Measurements from ENCODE around the gene MPP3. TPM values are rescaled to one million over a fixed set of nuclear protein-coding genes. Genes with fewer than 3 reads are reported as not detected.

MPP3 gene
- total RNA-seq, 1 experiment from 2014 or later, result 6.9 TPM

GRCh38 chr17:43758497-43759174 lies 74.3 kb downstream of the MPP3 start, which contains the start of gene SOST:
Gene SOST (minus strand): TSS chr17:43758791. CDS start chr17:43758741, 50 bp downstream.
- Histone ChIP-seq H3K18ac (ENCODE audit: insufficient read length, low read depth, low read length) (no peak within 1 kb of the TSS), H2BK20ac (ENCODE audit: low read depth, low read length, poor library complexity, severe bottlenecking) (no peak within 1 kb of the TSS), H4K91ac (ENCODE audit: insufficient read length, low read depth, low read length) (no peak within 1 kb of the TSS), H3K23ac (ENCODE audit: insufficient read length, low read depth, low read length) (no peak within 1 kb of the TSS), H2AFZ (ENCODE audit: low read length) (no peak within 1 kb of the TSS), H2BK5ac (ENCODE audit: insufficient read length, low read length) (no peak within 1 kb of the TSS), H3K79me2 (ENCODE audit: insufficient read depth, low read length) (no peaks in the 10 kb centered on the region), H2BK120ac (ENCODE audit: low read depth, low read length, poor library complexity, severe bottlenecking) (no peak within 1 kb of the TSS), H3K4me1 (ENCODE audit: insufficient read depth, low read length) (no peaks in the 10 kb centered on the region), H4K20me1 (ENCODE audit: control insufficient read depth, insufficient read depth, insufficient read length) (no peaks in the 10 kb centered on the region), H3T11ph (ENCODE audit: low read length) (no peak within 1 kb of the TSS), H4K5ac (ENCODE audit: insufficient read length, low read depth, low read length) (no peak within 1 kb of the TSS), H3K9me3 (ENCODE audit: control insufficient read depth, low read depth, low read length) (no peaks in the 10 kb centered on the region), H4K8ac (replicated peaks; ENCODE audit: insufficient read length, low read depth, low read length) (no peak within 1 kb of the TSS), H3K9ac (ENCODE audit: extremely low read depth, insufficient read length, low read length) (no peak within 1 kb of the TSS), H3K56ac (ENCODE audit: insufficient read length, low read depth, low read length) (no peak within 1 kb of the TSS), H3K23me2 (ENCODE audit: insufficient read length, low read depth, low read length, poor library complexity, severe bottlenecking) (peaks cover 6% of the 10 kb centered on the region), H3K79me1 (ENCODE audit: insufficient read depth, low read depth, low read length, poor library complexity, severe bottlenecking) (no peaks in the 10 kb centered on the region), H2BK15ac (ENCODE audit: low read depth, low read length) (no peak within 1 kb of the TSS), H3K14ac (ENCODE audit: insufficient read depth, low read length) (no peak within 1 kb of the TSS), H2BK12ac (ENCODE audit: insufficient read length, low read depth, low read length) (no peak within 1 kb of the TSS), H3K4ac (ENCODE audit: low read depth, low read length) (no peak within 1 kb of the TSS), H3K27me3 (ENCODE audit: insufficient read depth, low read length) (peaks cover 4% of the 10 kb centered on the region; the same call in 1 of the 2 replicates), H2AK5ac (ENCODE audit: insufficient read length, low read length) (no peak within 1 kb of the TSS), H3K4me2 (ENCODE audit: insufficient read depth, insufficient read length, low read length) (no peak within 1 kb of the TSS), H3K27ac (ENCODE audit: insufficient read length, low read depth, low read length) (no peak within 1 kb of the TSS)
- Mint-ChIP-seq H3K4me3 (no peak within 1 kb of the TSS; a peak in 1 of 5 replicates), H3K4me1 (peaks cover 30 to 32% of the 10 kb centered on the region in 2 experiments), H3K27me3 (ENCODE audit: low read depth) (0 out of 2 replicates have a peak, but pooled peaks cover 4% of the 10 kb centered on the region), H3K36me3 (ENCODE audit: insufficient read depth in 1 of 3, low read depth in 3 of 3) (no peaks in the 10 kb centered on the region), H3K9me3 (no peaks in the 10 kb centered on the region), H3K27ac (peak within 1 kb of the TSS in 1 of 3 experiments; percentile 82; a peak in 3 of 7 replicates)
- no peak for TF ChIP-seq CTCF (conservative IDR thresholded peaks at IDR 0.05)
- no CpG with 5 or more reads among the region's 24 CpGs for WGBS (ENCODE audit: extremely low coverage, insufficient read length, low lambda C conversion rate)
- no peak for DNase-seq

Measured in H9 (cell line).